Heart left ventricle (tissue), 13 donors: Measurements from ENCODE around the gene BRPF1.

Source experiments
- POLR2A ChIP-seq, 2 donors: fragments of 450-650 bp; IDR thresholded peaks; one replicate each; pipeline ENCODE4 v1.6.1; 2017; ENCODE audit warnings: antibody characterized with exemption in 2 of 2, mild to moderate bottlenecking in 2 of 2, moderate library complexity in 2 of 2
- TF ChIP-seq, protein P1 (sequence below), 12 donors: fragments of 200-600 bp; sonication (generic) in 4 of 12; IDR thresholded peaks; one replicate each; pipeline versions ENCODE4 v1.5.0 to v1.8.0; 2018 to 2022; ENCODE audit warnings: antibody characterized with exemption in 12 of 12, mild to moderate bottlenecking in 5 of 12
- donor health status: ischemic (EF 13 %, LVEDD 7.1; RV severe dilation, severe dysfunction).
- donor health status: DM: no; HTN: yes; CAD: no.
- donor health status: DM: no; HTN: no; CAD: no.
- donor health status: ischemic (EF 25% LVEDD 6.9; RV normal size, moderate dysfunction).
- donor health status: ischemic (EF 25% LVEDD 5.7; RV mildly dilated, moderate dysfunction).
- donor health status: ischemic (EF 35%, LVEDD 5.7; RV mildly dilated, moderate dysfunction).
- donor health status: nonischemic (EF 11% LVEDD 7.7; RV severe dilation, severe dysfunction).
- donor health status: DM: yes; HTN: yes; CAD: no.
- donor health status: PGD.
- donor health status: ischemic (EF 29% LVEDD 5.4; RV normal size, mild dysfunction).
- donor health status: nonischemic (EF 23%, LVEDD 6.1; RV moderate dilation, normal function).

DNA sequence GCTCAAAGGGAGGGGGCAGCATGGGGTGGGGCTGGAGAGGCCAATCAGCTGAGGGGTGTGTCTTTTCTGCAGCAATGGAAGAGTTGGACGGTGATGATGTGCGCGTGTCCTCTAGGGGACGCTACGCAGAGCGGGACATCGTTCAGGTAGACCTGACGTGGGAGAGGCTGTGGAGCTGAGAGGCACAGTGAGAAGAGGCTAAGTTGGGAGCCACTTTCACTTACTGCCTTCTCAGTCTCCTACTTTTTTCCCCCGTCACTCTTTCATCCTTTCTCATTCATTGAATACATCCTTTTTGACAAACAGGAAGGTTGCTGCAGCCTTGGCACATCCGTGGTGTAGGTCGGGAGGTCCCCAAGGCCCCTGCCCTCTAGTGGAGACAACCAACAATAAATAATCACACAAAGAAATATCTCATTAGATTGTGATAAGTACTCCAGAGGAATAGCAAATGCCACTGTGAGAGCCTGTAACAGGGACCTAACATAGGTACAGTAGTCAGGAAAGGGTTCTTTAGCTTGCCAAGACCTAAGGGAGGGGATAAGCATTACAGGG is 4.4 kb upstream of the BRPF1 start:
- no peak for TF ChIP-seq POLR2A (IDR thresholded peaks at IDR 0.05)
- TF ChIP-seq, protein P1, sequence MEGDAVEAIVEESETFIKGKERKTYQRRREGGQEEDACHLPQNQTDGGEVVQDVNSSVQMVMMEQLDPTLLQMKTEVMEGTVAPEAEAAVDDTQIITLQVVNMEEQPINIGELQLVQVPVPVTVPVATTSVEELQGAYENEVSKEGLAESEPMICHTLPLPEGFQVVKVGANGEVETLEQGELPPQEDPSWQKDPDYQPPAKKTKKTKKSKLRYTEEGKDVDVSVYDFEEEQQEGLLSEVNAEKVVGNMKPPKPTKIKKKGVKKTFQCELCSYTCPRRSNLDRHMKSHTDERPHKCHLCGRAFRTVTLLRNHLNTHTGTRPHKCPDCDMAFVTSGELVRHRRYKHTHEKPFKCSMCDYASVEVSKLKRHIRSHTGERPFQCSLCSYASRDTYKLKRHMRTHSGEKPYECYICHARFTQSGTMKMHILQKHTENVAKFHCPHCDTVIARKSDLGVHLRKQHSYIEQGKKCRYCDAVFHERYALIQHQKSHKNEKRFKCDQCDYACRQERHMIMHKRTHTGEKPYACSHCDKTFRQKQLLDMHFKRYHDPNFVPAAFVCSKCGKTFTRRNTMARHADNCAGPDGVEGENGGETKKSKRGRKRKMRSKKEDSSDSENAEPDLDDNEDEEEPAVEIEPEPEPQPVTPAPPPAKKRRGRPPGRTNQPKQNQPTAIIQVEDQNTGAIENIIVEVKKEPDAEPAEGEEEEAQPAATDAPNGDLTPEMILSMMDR (IDR thresholded peaks at IDR 0.05): peak in 7 of 12 donors; percentile 7 to 37 (median 26)
